ENCODE measurements around the gene PSMB9. TPM values are rescaled to one million over a fixed set of nuclear protein-coding genes. Genes with fewer than 3 reads are reported as not detected.

The PSMB9 gene
- total and polyA plus RNA-seq, 9 of the 15 experiments (the other 6 are each of a cell fraction or from before 2014, with no cell fraction given): 1.1 to 3.7 (median 2.4) TPM

- H3K27ac ChIP-seq (ENCODE audit: extremely low read depth, low read depth, low read length): no peak overlapping the region
- peaks cover 9 to 12% of the 10 kb centered on the region in 2 experiments; a peak in 4 of 5 replicates for H3K27me3 ChIP-seq (ENCODE audit: control insufficient read depth in 2 of 2, insufficient read depth in 2 of 2, low read length in 2 of 2)
- no peak for ATAC-seq
- no peak for FAIRE-seq
- H2AFZ ChIP-seq (ENCODE audit: low read depth, low read length): no peak overlapping the region
- no peaks in the 10 kb centered on the region for H3K9me3 ChIP-seq (replicated peaks; ENCODE audit: control insufficient read depth, insufficient read depth, low read depth, low read length)
- peaks cover 0 to 4% of the 10 kb centered on the region in 2 experiments; a peak in 2 of 5 replicates for H3K4me1 ChIP-seq (replicated peaks in 1 of 2; ENCODE audit: control insufficient read depth in 2 of 2, insufficient read depth in 2 of 2, low read length in 2 of 2)
- no peak overlapping the region for H3K4me3 ChIP-seq
- ChIA-PET POLR2A (no interaction called here), CTCF (ENCODE audit: low intra/inter-chr PET ratio) (no interaction called here)
- H3K4me2 ChIP-seq (ENCODE audit: insufficient read depth, low read length): no peak overlapping the region
- no peaks in the 10 kb centered on the region for H3K9me1 ChIP-seq (ENCODE audit: control insufficient read depth, insufficient read depth, low read length)
- intact Hi-C loops (cut with micrococcal nuclease): no loop called here
- WGBS (ENCODE audit: insufficient coverage, low coverage, missing lambda C conversion rate): 0% methylated on average over 2 of the region's 2 CpGs
- in situ Hi-C loops (cut with MboI): no loop called here
- H3K36me3 ChIP-seq (ENCODE audit: control insufficient read depth, insufficient read depth, low read length): no peaks in the 10 kb centered on the region
- no peak overlapping the region for H3K9ac ChIP-seq (ENCODE audit: insufficient read depth in 1 of 2, low read depth in 2 of 2, low read length in 2 of 2)
- no peaks in the 10 kb centered on the region for H3K79me2 ChIP-seq (ENCODE audit: control insufficient read depth, insufficient read depth, low read length)
- H4K20me1 ChIP-seq (replicated peaks; ENCODE audit: control insufficient read depth, insufficient read depth, low read length): no peaks in the 10 kb centered on the region
- no TSS peak for BruUV-seq (replicated peaks)
- no peak for DNase-seq (ENCODE audit: extremely low read depth in 1 of 4, low spot score in 3 of 4)
- TF ChIP-seq EP300 (IDR thresholded peaks at IDR 0.05; ENCODE audit: low read length) (no peak), HDAC2 (IDR thresholded peaks at IDR 0.05) (no peak), COPS2 (conservative IDR thresholded peaks at IDR 0.05) (no peak), TCF7L2 (IDR thresholded peaks at IDR 0.05; ENCODE audit: low read depth, low read length) (no peak), AFF4 (CRISPR knock-in tag; IDR thresholded peaks at IDR 0.05) (no peak), E4F1 (CRISPR knock-in tag; IDR thresholded peaks at IDR 0.05; ENCODE audit: borderline replicate concordance) (no peak), ZBTB1 (CRISPR knock-in tag; IDR thresholded peaks at IDR 0.05; ENCODE audit: borderline replicate concordance, low read depth) (no peak), HMGXB4 (CRISPR knock-in tag; IDR thresholded peaks at IDR 0.05) (no peak), ZNF280A (IDR thresholded peaks at IDR 0.05; ENCODE audit: low read depth, partially characterized antibody) (no peak), HEY1 (CRISPR knock-in tag; IDR thresholded peaks at IDR 0.05; ENCODE audit: borderline replicate concordance) (no peak), CAMTA2 (CRISPR knock-in tag; conservative IDR thresholded peaks at IDR 0.05) (no peak)
Measured at GRCh38 chr6:32876603-32877002, 22.6 kb downstream of the PSMB9 start.

All from K562 (cell line).